RWPE2 (cell line): Measurements from ENCODE around the gene IER5L.

ENCODE experiments used
- ATAC-seq: fragments of 200-7000 bp; cut with Tn5 transposase; 3 replicates; pipeline ENCODE4 v1.9.1; 2021; ENCODE audit warnings: low read depth
- DNase-seq: peaks from one replicate; pipeline ENCODE4 v3.0.0-alpha.2; 2020; ENCODE audit warnings: low spot score
- H3K27ac ChIP-seq: fragments of 450-650 bp; 2 replicates; pipeline ENCODE4 v1.5.1; 2017; ENCODE audit warnings: mild to moderate bottlenecking; ENCODE audit not compliant: poor library complexity, severe bottlenecking
- H3K27me3 ChIP-seq: fragments of 250-450 bp; sonication (Bioruptor Pico); 2 replicates; pipeline ENCODE4 v1.5.1; 2021; ENCODE audit warnings: mild to moderate bottlenecking, moderate library complexity; ENCODE audit not compliant: insufficient read depth, poor library complexity, severe bottlenecking
- H3K36me3 ChIP-seq: fragments of 250-450 bp; sonication (Bioruptor Pico); 2 replicates; pipeline ENCODE4 v1.5.1; 2020; ENCODE audit warnings: low read depth, mild to moderate bottlenecking, moderate library complexity
- H3K4me1 ChIP-seq: fragments of 250-450 bp; sonication (Bioruptor Pico); 2 replicates; pipeline ENCODE4 v1.5.1; 2021; ENCODE audit warnings: mild to moderate bottlenecking, moderate library complexity; ENCODE audit not compliant: insufficient read depth, poor library complexity, severe bottlenecking
- H3K4me3 ChIP-seq: fragments of 250-450 bp; sonication (Bioruptor Pico); 2 replicates; pipeline ENCODE4 v1.5.1; 2021; ENCODE audit warnings: mild to moderate bottlenecking, moderate library complexity; ENCODE audit not compliant: severe bottlenecking
- H3K9me3 ChIP-seq: fragments of 250-450 bp; sonication (Bioruptor Pico); 2 replicates; pipeline ENCODE4 v1.5.1; 2021; ENCODE audit warnings: mild to moderate bottlenecking, moderate library complexity; ENCODE audit not compliant: severe bottlenecking
- TF ChIP-seq, protein P1 (sequence below): fragments of 450-650 bp; IDR thresholded peaks from one replicate; pipeline ENCODE4 v1.5.1; 2017; ENCODE audit warnings: mild to moderate bottlenecking, moderate library complexity; ENCODE audit not compliant: poor library complexity, severe bottlenecking

IER5L gene

DNA sequence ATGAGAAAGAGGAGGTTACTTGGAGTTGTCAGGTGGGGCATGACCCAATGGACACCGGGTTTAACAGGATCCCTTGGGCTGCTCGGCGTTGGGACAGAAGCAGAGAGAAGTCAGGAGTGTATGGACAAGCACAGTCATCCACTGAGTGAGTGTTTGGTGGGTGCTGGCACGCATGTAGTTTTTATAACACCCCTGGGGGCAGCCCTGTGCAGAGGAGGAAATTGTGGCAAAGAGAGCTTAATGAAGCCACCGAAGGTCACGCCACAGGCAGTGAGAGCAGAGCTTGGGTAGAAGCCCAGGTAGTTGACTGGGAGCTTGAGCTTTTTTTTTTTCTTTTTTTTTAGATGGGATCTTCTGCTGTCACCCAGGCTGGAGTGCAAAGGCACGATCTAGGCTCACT lies 43.2 kb upstream of the IER5L start:
- DNase-seq (no peak), ATAC-seq (no peak)
- Histone ChIP-seq H3K27ac (no peak overlapping the region), H3K9me3 (no peaks in the 10 kb centered on the region), H3K4me1 (peaks cover 6% of the 10 kb centered on the region), H3K36me3 (no peaks in the 10 kb centered on the region), H3K27me3 (no peaks in the 10 kb centered on the region), H3K4me3 (no peak overlapping the region)
- TF ChIP-seq, protein P1, sequence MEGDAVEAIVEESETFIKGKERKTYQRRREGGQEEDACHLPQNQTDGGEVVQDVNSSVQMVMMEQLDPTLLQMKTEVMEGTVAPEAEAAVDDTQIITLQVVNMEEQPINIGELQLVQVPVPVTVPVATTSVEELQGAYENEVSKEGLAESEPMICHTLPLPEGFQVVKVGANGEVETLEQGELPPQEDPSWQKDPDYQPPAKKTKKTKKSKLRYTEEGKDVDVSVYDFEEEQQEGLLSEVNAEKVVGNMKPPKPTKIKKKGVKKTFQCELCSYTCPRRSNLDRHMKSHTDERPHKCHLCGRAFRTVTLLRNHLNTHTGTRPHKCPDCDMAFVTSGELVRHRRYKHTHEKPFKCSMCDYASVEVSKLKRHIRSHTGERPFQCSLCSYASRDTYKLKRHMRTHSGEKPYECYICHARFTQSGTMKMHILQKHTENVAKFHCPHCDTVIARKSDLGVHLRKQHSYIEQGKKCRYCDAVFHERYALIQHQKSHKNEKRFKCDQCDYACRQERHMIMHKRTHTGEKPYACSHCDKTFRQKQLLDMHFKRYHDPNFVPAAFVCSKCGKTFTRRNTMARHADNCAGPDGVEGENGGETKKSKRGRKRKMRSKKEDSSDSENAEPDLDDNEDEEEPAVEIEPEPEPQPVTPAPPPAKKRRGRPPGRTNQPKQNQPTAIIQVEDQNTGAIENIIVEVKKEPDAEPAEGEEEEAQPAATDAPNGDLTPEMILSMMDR = no peak

DNA sequence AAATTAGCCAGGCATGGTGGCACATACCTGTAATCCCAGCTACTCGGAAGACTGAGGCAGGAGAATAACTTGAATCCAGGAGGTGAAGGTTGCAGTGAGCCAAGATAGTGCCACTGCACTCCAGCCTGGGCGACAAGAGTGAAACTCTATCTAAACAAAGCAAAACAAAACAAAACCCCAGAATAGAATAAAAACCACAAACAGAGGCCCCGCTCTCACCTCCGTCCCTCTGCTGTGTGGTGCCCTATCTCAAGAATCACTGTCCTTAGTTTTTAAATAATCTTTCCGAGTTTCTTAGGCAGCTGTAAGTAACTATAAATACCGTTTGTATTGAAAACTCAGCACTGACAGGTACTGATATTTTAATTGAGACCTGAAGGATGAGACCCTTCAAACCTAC lies 42.7 kb upstream of the IER5L start:
- DNase-seq (no peak), ATAC-seq (no peak)
- Histone ChIP-seq H3K9me3 (no peaks in the 10 kb centered on the region), H3K27ac (no peak overlapping the region), H3K27me3 (no peaks in the 10 kb centered on the region), H3K36me3 (no peaks in the 10 kb centered on the region), H3K4me1 (peaks cover 3% of the 10 kb centered on the region), H3K4me3 (no peak overlapping the region)
- TF ChIP-seq, protein P1 = no peak

DNA sequence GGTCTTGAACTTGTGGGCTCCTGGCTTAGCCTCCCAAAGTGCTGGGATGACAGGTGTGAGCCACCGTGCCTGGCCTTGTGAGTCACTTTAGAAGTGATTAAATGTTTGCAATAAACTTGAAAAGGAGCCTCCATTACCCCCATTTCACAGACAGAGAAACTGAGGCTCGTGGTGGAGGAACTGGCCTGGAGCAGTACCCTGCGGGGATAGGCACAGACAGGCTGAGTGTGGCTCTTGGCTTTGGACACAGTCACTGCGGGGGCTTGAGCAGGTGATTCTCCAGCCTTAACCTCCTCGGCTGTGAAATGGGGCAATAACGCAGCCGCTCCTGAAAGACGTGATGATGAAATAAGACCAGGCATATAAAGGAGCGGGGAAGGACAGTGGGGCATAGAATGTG lies 40.9 kb upstream of the IER5L start:
- H3K27me3 ChIP-seq = no peaks in the 10 kb centered on the region
- H3K36me3 ChIP-seq = no peaks in the 10 kb centered on the region
- no peaks in the 10 kb centered on the region for H3K4me1 ChIP-seq

DNA sequence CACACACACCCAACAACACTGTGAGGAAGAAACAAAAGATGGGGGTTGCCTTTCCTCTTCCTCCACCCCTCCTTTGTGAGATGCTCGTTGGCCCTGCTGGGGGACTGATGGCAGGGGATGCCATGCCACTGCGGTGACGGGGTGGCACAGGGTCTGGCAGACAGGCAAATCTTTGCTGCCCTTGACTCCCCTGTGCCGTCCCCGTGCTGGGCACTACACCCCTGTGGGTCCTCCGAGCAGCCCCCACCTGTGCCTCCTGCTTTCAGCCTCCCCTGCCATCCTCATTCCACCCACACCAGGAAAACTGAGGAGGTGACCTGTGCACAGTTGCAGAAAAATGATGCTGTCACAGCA lies 40.2 kb upstream of the IER5L start:
- ATAC-seq = no peak

More for the DNA sequence above, 40.9 kb upstream of the IER5L start:
- no peak overlapping the region for H3K27ac ChIP-seq
- H3K4me3 ChIP-seq = no peak overlapping the region
- TF ChIP-seq, protein P1 = no peak
- DNase-seq = no peak
- no peak for ATAC-seq
- H3K9me3 ChIP-seq = no peaks in the 10 kb centered on the region

DNA sequence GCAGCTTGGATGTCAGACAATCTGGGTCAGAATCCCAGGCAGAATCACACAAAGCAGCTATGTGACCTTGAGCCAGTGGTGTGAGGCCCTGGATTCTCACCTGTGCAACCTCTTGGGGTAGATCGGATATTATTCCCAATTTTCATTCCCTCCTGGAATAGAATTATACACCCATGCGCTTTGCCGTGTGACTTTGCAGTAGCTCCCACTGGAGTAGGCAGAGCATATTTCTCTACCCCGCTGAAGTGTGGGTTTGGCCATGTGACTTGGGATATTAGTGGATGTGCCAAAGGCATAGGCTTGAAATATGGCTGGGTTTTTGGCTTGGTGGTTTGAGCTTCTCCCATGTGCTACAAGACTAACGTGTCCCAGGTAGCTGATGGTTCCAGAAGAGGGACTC lies 35.5 kb upstream of the IER5L start:
- DNase-seq (no peak), ATAC-seq (no peak)
- Histone ChIP-seq H3K4me1 (no peaks in the 10 kb centered on the region), H3K4me3 (no peak overlapping the region), H3K27ac (no peak overlapping the region), H3K27me3 (no peaks in the 10 kb centered on the region), H3K9me3 (no peaks in the 10 kb centered on the region), H3K36me3 (no peaks in the 10 kb centered on the region)
- TF ChIP-seq, protein P1 = no peak

More for the DNA sequence above, 40.2 kb upstream of the IER5L start:
- Histone ChIP-seq H3K9me3 (no peaks in the 10 kb centered on the region), H3K4me3 (no peak overlapping the region), H3K27ac (no peak overlapping the region), H3K4me1 (no peaks in the 10 kb centered on the region), H3K27me3 (no peaks in the 10 kb centered on the region), H3K36me3 (no peaks in the 10 kb centered on the region)
- TF ChIP-seq, protein P1 = no peak
- DNase-seq = no peak
